D721Med (cell line): ENCODE measurements around the gene SCYGR2.

Experiments
- DNase-seq: peaks from one replicate; pipeline ENCODE4 v3.0.0; 2011; ENCODE audit warnings: low spot score; ENCODE audit not compliant: insufficient read length
- FAIRE-seq: peaks from 2 replicates; lab custom pipeline; 2011; peaks lifted over from hg19 to GRCh38; lab: Jason Lieb, UNC
- CTCF ChIP-seq: IDR thresholded peaks from 2 replicates; pipeline ENCODE4 v1.5.1; 2012; ENCODE audit warnings: mild to moderate bottlenecking, control low read depth; ENCODE audit not compliant: insufficient read depth; ENCODE audit errors: missing control alignments

The SCYGR2 gene

GRCh38 chr2:227576110-227576509 is 22.6 kb upstream of the SCYGR2 start:
- no peak for TF ChIP-seq CTCF
- DNase-seq: no peak
- FAIRE-seq: no peak

- TF ChIP-seq CTCF: no peak
- FAIRE-seq (no peak), DNase-seq (no peak)
Observed at GRCh38 chr2:227576812-227577211, 21.9 kb upstream of the SCYGR2 start.

GRCh38 chr2:227577555-227577954 is 21.1 kb upstream of the SCYGR2 start:
- no peak for TF ChIP-seq CTCF
- DNase-seq (no peak), FAIRE-seq (no peak)

GRCh38 chr2:227578642-227579041 is 20.1 kb upstream of the SCYGR2 start:
- FAIRE-seq (no peak), DNase-seq (no peak)
- TF ChIP-seq CTCF: no peak

GRCh38 chr2:227579791-227580190 is 18.9 kb upstream of the SCYGR2 start:
- DNase-seq (no peak), FAIRE-seq (no peak)
- TF ChIP-seq CTCF: no peak

GRCh38 chr2:227582369-227582768 is 16.3 kb upstream of the SCYGR2 start:
- no peak for FAIRE-seq
- no peak for TF ChIP-seq CTCF

GRCh38 chr2:227592694-227593387 is 5.9 kb upstream of the SCYGR2 start:
- FAIRE-seq (no peak), DNase-seq (no peak)
- TF ChIP-seq CTCF: no peak

More at GRCh38 chr2:227582369-227582768, 16.3 kb upstream of the SCYGR2 start:
- DNase-seq: no peak
